ENCODE measurements around the gene ZNF581. TPM values are rescaled to one million over a fixed set of nuclear protein-coding genes. Genes with fewer than 3 reads are reported as not detected.

Gene ZNF581
- total RNA-seq, 1 experiment from 2014 or later, result 65.1 TPM

DNA sequence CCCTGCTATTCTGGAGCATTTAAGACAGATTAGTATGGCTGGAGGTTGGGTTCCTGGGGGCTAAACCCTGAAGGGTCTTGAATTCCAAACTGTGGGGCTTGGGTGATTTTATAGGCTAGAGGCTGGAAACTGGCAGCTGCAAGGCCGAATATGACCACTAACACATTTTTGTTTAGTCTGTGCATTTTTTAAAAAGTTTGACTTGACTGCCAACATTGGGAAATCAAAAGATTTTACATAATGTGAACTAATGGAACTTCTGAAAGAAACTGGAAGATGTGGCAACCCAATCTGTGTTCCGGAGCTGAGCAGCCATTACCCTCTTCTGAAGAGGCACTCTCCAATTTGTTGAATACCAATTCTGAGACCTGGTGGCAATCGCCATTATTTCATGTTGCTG, 24.2 kb upstream of the ZNF581 start:
- Histone ChIP-seq H3K79me2 (ENCODE audit: insufficient read depth, low read length) (no peaks in the 10 kb centered on the region), H3K18ac (ENCODE audit: insufficient read length, low read depth, low read length) (no peak overlapping the region), H2BK12ac (ENCODE audit: insufficient read length, low read depth, low read length) (no peak overlapping the region), H3K4ac (ENCODE audit: low read depth, low read length) (no peak overlapping the region), H2BK20ac (ENCODE audit: low read depth, low read length, poor library complexity, severe bottlenecking) (no peak overlapping the region), H4K91ac (ENCODE audit: insufficient read length, low read depth, low read length) (no peak overlapping the region), H3K9me3 (ENCODE audit: control insufficient read depth, low read depth, low read length) (no peaks in the 10 kb centered on the region), H2BK5ac (ENCODE audit: insufficient read length, low read length) (no peak overlapping the region), H3K27ac (ENCODE audit: insufficient read length, low read depth, low read length) (no peak overlapping the region), H3K14ac (ENCODE audit: insufficient read depth, low read length) (no peak overlapping the region), H4K8ac (replicated peaks; ENCODE audit: insufficient read length, low read depth, low read length) (no peak overlapping the region), H3K4me2 (ENCODE audit: insufficient read depth, insufficient read length, low read length) (no peak overlapping the region), H2BK120ac (ENCODE audit: low read depth, low read length, poor library complexity, severe bottlenecking) (no peak overlapping the region), H3K4me1 (ENCODE audit: insufficient read depth, low read length) (no peaks in the 10 kb centered on the region), H2BK15ac (ENCODE audit: low read depth, low read length) (no peak overlapping the region), H3K9ac (ENCODE audit: extremely low read depth, insufficient read length, low read length) (no peak overlapping the region), H4K5ac (ENCODE audit: insufficient read length, low read depth, low read length) (no peak overlapping the region), H3K79me1 (ENCODE audit: insufficient read depth, low read depth, low read length, poor library complexity, severe bottlenecking) (no peaks in the 10 kb centered on the region), H3K27me3 (ENCODE audit: insufficient read depth, low read length) (no peaks in the 10 kb centered on the region), H3K23me2 (ENCODE audit: insufficient read length, low read depth, low read length, poor library complexity, severe bottlenecking) (no peaks in the 10 kb centered on the region), H2AFZ (ENCODE audit: low read length) (no peak overlapping the region), H2AK5ac (ENCODE audit: insufficient read length, low read length) (no peak overlapping the region), H3T11ph (ENCODE audit: low read length) (no peak overlapping the region), H3K23ac (ENCODE audit: insufficient read length, low read depth, low read length) (no peak overlapping the region), H3K56ac (ENCODE audit: insufficient read length, low read depth, low read length) (no peak overlapping the region), H4K20me1 (ENCODE audit: control insufficient read depth, insufficient read depth, insufficient read length) (no peaks in the 10 kb centered on the region)
- WGBS (ENCODE audit: extremely low coverage, insufficient read length, low lambda C conversion rate), result no CpG with 5 or more reads among the region's 3 CpGs
- Mint-ChIP-seq H3K27ac (no peak overlapping the region), H3K4me3 (no peak overlapping the region), H3K4me1 (peaks cover 5 to 9% of the 10 kb centered on the region in 2 experiments), H3K36me3 (ENCODE audit: insufficient read depth in 1 of 3, low read depth in 3 of 3) (peaks cover 22 to 50% (median 43%) of the 10 kb centered on the region in 3 experiments), H3K9me3 (no peaks in the 10 kb centered on the region; a peak in 1 of 5 replicates), H3K27me3 (ENCODE audit: low read depth) (peaks cover 2% of the 10 kb centered on the region)
- no peak for TF ChIP-seq CTCF (conservative IDR thresholded peaks at IDR 0.05)
- DNase-seq, result no peak

Data from H9 (cell line).